DOHH2 (cell line): ENCODE data around the gene EFNA3.

ENCODE experiments used
- CTCF ChIP-seq: fragments of 200-600 bp; sonication (generic); IDR thresholded peaks from one replicate; pipeline ENCODE4 v1.5.1; 2014; ENCODE audit warnings: antibody characterized with exemption, mild to moderate bottlenecking, low read depth, low read length; ENCODE audit not compliant: poor library complexity, severe bottlenecking
- EZH2phosphoT487 ChIP-seq: fragments of 200-600 bp; sonication (generic); IDR thresholded peaks from 2 replicates; pipeline ENCODE4 v1.6.1; 2017; ENCODE audit warnings: borderline replicate concordance, mild to moderate bottlenecking, antibody characterized with exemption, low read length, moderate library complexity, mixed read lengths

DNA sequence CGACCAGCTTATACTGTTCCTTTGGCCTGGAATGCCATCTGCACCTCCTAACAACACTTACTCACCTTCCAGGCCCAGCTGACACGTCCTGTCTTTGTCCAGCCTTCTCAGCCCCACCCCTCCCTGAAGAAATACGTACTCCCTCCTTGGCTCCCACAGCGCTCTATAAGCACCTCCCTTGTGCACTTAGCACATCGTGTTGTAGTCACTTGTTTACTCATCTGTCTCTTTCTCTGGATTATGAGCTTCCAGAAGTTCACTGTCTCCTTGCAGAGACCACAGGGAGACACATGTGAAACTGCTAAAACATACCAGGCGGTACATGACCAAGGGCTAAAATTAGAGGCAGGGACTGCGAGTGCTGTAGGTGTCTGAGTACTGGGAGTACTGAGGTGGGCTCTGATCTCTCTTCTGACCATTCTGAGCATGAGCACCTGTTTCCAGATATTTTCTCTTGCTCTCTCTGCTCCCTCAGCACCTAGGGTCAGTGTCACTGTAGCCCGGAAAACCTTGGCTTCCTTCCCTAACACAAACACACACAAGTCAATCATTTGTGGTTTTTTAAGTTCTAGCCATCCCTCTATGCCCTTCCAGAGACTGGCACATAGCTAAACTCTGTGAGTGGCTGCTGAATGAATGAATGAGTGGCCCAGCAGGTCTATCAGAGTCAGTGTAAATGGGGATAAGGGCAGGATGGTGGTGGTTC, 39.9 kb upstream of the EFNA3 start:
- TF ChIP-seq CTCF (no peak), EZH2phosphoT487 (no peak)
